Measurements from ENCODE around the gene HSD11B1.

Gene HSD11B1

GRCh38 chr1:209728466-209728865 lies 23.8 kb downstream of the HSD11B1 start:
- DNase-seq = no peak

- no peak for DNase-seq
Observed at GRCh38 chr1:209729436-209729835, 24.8 kb downstream of the HSD11B1 start.

GRCh38 chr1:209732725-209733124 lies 28.1 kb downstream of the HSD11B1 start:
- DNase-seq = no peak

- DNase-seq = no peak
Observed at GRCh38 chr1:209733409-209734192, 29.0 kb downstream of the HSD11B1 start.

GRCh38 chr1:209736490-209737117 lies 32.0 kb downstream of the HSD11B1 start:
- DNase-seq = no peak

GRCh38 chr1:209737118-209737505 lies 32.5 kb downstream of the HSD11B1 start:
- DNase-seq = no peak

GRCh38 chr1:209738270-209738669 lies 33.6 kb downstream of the HSD11B1 start:
- no peak for DNase-seq

GRCh38 chr1:209741193-209741592 lies 36.5 kb downstream of the HSD11B1 start:
- no peak for DNase-seq

GRCh38 chr1:209741889-209742288 lies 37.2 kb downstream of the HSD11B1 start:
- DNase-seq = no peak

GRCh38 chr1:209742409-209743144 lies 37.9 kb downstream of the HSD11B1 start:
- DNase-seq = no peak

- no peak for DNase-seq
Observed at GRCh38 chr1:209743145-209743482, 38.5 kb downstream of the HSD11B1 start.

GRCh38 chr1:209746451-209747165 lies 42.0 kb downstream of the HSD11B1 start:
- no peak for DNase-seq

- DNase-seq = peak; percentile 90
Observed at GRCh38 chr1:209747580-209748262, 43.1 kb downstream of the HSD11B1 start.

GRCh38 chr1:209748620-209749019 lies 44.0 kb downstream of the HSD11B1 start:
- no peak for DNase-seq

GRCh38 chr1:209749205-209749604 lies 44.6 kb downstream of the HSD11B1 start:
- no peak for DNase-seq

GRCh38 chr1:209749670-209750323 lies 45.2 kb downstream of the HSD11B1 start:
- DNase-seq = no peak

- DNase-seq = peak; percentile 64
Observed at GRCh38 chr1:209751627-209752231, 47.1 kb downstream of the HSD11B1 start.

- no peak for DNase-seq
Observed at GRCh38 chr1:209752890-209753289, 48.2 kb downstream of the HSD11B1 start.

- DNase-seq = no peak
Observed at GRCh38 chr1:209755256-209755655, 50.6 kb downstream of the HSD11B1 start.

- peak; percentile 84 for DNase-seq
Observed at GRCh38 chr1:209755926-209756614, 51.4 kb downstream of the HSD11B1 start, which contains the start of gene TRAF3IP3. Gene TRAF3IP3 (plus strand): TSS chr1:209756053. CDS start chr1:209760040, 3,987 bp downstream.
